Measurements from ENCODE around the gene STKLD1.

The STKLD1 gene

DNA sequence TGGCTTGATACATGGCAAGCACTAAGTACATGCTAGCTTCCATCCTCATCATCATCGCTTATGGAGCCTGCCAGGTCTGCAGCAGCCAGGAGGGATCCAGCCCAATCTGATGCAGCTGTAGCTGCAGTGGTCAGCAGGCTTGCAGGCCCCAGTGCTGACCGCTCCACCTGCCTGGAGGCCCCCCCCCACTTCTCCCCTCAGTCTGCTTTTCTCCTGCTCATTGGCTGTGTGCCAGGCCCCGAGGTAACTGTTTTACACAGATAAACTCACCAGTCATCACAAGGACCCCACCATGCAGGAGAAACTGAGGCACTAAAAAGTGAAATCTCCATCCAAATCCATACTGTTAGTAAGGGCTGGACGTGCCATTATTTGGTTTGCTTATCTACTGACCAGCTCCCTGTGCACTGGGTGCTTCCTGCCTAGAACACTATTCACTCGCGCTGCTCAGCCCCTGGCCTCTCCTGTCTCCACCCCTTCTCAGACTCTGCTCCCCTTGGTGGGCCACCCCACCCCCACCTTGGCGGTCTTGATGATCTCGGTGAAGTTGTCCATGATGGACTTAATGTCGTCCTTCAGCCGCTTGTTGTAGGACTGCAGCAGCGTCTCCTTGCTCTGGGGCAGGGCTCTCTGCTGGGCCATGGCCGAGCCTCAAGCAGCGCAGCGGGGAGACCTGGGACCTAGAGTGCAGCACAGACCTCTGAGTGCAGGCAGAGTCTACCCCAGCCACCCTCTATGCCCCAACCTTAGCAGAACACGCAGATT, 30.0 kb upstream of the STKLD1 start:
- no peak for DNase-seq

DNA sequence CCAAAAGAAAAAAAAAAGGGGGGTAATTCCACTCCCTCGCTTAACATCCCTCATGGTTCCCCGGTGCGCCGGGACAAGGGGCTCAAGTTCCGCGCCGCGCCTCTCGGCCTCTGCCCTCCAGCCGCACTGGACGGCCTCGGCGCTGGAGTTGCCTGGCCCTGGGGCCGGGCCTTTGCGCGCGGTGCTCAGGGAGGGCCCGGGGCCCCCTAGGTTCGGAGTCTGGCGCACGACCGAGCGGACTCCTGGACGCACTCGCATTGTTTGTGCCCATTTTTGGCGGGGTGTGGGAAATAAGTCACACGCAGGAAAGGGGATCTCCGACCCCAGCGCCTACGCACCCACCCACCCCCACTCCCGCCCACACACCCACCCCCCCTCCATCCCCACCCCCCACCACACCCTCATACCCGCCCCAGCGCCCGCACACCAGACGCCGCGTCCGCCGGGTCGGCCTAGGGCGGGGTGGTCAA, 28.6 kb upstream of the STKLD1 start:
- DNase-seq, result peak in 1 of 2 experiments; percentile 47

DNA sequence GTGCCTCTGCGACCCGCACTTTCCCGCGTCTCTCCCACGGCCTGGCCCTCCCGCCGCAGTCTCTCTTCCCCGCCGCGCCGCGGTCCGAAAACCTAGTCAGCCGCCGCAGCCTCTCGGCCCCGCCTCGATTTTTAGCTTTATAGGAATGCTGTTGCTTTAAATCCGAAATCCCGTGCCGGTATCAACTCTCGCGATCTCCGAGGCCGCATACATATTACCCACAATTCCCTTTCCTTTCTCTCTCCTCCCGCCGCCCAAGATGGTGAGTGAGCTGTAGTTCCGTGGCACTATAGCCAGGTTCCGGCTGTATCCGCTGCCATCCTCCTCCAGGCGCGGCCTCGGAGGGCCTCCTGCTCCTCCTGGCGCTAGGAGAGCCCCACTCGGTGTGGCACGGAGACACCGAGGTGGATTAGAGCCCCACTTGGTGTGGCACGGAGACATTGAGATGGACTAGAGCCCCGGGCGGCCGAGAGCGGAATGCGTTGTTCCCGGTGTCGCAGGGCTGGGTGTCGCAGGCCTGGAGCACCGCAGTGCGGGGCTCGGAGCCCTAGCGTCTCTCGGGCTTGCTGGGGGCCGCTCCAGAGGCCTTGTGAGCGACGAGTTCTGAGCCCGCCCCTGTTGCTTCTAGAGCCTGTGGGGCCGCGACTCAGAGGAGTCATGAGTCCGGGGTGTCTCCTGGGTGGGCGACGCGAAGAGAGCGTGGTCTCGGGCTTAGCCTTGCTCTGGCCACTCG, 28.0 kb upstream of the STKLD1 start, which contains the start of the genes MED22 and RPL7A:
Gene MED22, minus strand, starts transcription at position 147 of the 733 bp plus-strand sequence. CDS start 1,469 bp downstream, outside the sequence.
Gene RPL7A, plus strand, starts transcription at position 234 of the 733 bp plus-strand sequence. Its CDS starts 26 bp downstream, at position 260.
- DNase-seq, result peak; percentile 90 to 91

DNA sequence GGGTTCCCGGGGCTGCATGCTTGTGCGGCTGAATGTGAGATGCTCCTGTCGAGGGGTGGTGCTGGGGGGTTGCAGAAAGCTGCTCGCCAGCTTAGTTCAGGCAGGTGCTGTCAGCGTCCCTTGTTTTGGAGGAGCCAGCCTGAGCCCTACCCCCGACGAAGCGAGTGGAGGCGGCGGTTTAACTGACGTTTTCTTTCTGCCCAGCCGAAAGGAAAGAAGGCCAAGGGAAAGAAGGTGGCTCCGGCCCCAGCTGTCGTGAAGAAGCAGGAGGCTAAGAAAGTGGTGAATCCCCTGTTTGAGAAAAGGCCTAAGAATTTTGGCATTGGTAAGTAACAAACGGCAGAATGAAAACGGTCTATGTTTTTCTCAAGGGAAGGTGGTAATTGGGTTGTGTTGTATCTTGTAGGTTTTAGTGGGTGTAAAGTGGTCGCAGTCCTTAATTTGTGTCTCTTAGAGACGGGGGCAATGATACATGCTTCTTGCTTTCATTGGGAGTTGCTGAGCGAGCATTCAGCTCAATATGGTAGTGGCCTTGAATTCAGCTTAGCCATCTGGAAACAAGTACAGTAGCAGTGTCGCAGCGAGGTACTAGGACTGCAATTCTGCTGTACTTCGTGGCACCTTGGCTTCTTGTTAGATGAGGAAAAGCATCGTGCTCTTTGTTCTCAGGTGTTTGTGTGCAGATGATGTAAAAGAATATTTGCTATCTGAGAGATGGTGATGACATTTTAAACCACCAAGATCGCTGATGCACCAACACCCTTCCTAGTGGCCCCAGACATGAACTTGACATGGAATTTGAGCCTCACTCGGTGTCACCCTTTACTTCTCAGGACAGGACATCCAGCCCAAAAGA, 27.2 kb upstream of the STKLD1 start:
- DNase-seq, result no peak

DNA sequence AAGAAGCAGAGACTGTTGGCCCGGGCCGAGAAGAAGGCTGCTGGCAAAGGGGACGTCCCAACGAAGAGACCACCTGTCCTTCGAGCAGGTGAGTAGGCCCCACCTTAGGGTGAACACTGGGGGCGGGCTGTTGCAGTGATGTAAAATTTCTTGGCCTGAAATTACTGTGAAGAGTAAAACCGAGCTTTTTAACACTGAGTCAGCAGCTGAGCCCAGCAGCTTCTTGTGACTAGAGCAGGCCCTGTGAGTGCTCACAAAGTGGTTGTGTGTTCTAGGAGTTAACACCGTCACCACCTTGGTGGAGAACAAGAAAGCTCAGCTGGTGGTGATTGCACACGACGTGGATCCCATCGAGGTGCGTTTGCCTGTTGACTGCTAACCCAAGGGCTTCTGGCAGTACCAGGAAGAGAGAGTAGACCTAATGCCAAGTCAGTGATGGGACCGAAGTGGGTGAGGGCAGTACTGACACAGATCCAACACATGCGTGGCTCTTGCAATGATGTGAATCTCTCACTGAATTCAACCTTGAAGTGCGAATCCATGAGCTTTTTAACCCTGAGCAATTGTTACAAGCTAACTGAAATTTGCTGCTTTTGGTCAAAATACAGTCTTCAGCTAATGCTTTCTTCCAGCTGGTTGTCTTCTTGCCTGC, 26.1 kb upstream of the STKLD1 start:
- no peak for DNase-seq

DNA sequence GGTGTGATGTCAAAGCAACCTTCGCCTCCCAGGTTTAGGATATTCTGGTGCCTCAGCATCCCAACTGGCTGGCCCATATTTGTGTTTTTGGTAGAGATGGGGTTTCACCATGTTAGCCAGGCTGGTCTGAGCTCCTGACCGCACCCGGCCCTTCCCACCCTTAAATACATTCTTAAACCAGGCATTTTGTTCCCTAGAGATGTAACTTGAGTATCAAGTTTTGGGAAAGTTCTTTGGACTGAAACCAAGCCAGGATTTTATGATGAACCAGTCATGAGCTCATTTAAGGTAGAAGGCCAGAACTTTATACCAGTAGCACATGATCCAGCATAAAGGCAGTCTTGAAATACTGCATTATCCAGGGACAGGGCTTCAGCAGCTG, 24.6 kb upstream of the STKLD1 start:
- DNase-seq, result no peak

DNA sequence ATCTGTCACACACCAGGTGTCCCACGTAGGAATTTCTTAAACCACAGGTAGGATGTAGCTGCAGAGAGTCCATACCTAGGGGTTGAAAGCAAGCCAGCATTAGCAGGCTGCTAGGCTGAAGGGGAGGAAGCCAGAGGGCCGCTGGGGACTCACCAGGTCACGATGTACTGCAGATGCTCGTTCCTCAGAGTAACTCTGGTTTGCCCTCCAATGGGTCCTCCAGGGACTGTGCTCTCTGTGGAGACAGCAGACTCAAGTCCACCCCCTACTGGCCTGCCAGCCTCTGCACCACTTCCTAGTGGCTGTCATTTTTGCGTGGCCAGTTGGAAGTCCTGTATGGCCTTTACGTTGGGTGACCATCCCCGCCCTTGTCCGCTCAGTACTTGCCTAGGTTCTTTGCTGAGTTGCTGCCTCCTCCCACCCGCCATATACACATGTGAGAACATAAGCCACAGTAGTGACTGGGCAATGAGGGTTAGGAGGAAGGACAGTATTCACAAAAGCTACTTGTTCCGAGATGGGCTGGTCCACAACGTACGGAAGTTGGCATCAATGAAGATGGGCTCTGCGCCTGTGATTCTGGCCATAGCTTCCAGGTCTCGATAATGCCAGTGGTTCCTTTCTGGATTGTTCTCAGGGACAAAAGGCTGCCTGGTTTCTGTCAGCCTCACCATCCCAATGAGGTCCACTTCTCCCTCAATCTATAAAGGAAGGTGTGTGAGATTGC, 24.1 kb upstream of the STKLD1 start:
- DNase-seq, result peak in 1 of 2 experiments; percentile 22

DNA sequence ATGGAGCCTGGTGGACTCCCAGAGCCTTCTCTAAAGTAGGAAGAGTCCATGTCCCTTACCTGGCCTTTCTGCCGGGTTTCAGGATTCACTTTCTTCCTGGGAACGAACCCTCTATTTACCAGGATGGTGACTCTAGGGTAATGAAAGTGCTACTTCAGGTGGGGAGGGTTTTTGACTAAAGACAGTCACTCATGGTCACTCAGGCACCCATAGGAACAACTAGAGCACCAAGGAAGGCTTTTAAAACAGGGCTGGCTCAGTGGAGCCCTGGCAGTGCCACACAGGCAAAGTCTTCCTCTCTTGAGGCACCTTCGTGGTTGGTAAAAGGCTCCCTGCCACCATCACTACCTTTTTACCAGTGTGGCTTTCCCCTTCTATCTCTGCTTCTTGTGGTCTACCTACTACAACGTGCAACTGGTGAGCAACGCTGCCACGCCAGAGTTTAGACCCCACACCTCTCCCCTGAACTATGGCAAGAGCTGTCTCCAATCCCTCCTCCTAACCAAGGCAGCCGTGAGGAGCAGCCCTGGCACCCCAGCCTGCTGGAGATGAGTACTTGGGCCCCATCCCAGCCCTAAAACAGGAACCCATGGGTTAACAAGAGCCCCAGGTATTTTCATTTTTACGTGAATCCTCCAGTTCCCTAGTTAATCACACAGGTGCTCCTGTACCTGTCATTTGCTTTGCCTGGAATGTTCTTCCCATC, 23.4 kb upstream of the STKLD1 start:
- DNase-seq, result no peak

DNA sequence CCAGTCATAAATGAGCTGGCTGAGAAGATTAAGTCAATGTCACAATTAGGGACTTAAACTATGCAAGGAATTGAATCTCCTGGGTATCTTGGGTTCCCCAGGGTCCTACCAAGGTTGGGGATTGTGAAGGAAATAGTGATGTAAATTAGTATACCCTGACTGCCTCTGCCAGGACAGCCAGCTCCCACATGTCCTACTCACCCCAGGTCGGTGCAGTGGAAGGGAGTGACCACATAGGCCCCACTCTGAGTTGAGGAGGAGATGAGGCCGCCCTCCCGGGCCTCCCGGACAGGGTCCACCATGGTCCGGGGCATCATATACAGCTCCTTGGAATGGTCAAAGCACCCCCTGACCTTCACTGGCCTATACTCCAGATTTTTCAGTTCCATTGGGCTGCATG, 22.6 kb upstream of the STKLD1 start:
- DNase-seq, result no peak

DNA sequence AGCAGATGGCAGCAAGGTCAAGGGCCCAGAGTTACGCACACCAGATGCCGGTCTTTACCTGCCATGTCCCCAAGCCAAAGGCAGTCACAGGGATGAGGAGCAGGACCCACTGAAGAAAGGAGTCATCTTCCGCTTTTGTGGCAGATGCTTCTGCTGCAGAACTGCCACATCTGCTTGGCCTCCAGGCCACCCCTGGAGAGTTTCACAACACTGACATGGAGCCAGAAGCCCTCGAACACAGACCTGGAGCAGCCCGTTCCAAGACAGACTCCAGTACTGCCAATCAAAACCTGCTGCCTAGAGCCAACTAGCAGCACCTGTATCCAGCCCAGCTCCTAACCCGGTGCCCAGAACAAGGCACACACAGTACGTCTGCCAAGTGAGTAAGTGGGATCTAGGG, 21.4 kb upstream of the STKLD1 start:
- no peak for DNase-seq

DNA sequence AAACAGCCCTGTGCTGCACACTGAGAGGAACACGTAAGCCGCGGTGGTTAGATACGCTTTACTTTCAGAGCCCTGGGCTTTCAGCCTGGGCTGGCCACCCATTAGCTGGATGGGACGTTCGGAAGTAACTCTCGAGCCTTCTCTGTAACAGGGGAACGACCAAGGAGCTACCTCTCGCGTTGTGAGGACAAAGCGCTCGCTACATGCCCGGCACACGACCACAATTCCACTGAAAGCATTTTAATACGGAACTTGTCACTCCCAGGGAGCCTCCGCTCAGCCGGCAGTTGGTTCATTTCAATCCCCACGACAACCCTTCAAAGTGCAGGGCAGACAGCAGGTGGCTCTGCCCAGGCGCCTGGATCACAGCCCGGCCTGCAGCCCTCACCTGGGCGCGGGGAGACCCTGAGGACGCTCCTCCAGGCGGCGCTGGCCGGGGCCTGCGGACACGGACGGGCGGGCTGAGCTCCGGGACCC, 20.2 kb upstream of the STKLD1 start:
- DNase-seq, result no peak

DNA sequence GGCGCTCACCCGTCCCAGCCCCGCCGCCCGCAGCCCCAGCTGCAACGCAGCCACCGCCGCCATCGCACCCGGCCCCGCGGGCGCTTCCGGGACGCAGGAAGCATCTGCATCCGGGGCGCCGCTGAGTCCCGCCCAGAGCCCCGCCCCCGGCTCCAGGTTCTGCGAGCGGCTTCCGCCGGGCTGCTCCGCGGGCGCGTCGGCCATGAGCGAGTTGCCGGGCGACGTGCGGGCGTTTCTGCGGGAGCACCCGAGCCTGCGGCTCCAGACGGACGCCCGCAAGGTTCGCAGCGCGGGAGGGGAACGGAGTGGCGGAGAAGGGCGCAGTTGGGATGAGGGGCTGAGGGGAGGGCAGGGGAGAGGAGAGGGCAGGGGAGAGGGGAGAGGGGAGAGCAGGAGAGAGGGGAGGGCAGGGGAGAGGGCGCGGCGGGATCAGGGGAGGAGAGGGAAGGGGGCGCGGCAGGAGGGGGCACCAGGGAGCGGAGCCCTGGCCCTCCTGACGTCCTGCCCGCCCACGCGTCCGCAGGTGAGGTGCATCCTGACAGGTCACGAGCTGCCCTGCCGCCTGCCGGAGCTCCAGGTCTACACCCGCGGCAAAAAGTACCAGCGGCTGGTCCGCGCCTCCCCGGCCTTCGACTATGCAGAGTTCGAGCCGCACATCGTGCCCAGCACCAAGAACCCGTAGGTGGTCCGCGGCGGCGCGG, 19.6 kb upstream of the STKLD1 start, which contains the start of the genes SURF1 and SURF2:
Gene SURF1, minus strand, starts transcription at position 97 of the 701 bp plus-strand sequence. Its CDS starts 34 bp downstream, at position 63.
Gene SURF2, plus strand, starts transcription at position 160 of the 701 bp plus-strand sequence. Its CDS starts 43 bp downstream, at position 203.
- peak; percentile 87 to 88 for DNase-seq

DNA sequence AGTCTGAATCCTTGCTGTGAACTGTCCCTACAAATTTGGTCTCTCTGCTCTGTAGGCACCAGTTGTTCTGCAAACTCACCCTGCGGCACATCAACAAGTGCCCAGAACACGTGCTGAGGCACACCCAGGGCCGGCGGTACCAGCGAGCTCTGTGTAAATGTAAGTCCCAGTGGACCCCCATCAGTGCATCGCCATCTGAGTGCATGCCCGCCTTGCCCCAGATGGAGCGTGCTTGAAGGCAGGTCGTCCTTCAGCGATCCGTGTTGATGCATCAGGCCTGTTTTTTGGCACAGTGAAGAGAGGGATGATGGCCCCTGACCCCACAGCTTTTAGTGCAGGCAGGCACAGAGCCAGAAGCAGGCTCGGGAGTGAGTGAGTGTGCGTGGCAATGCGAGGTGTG, 18.5 kb upstream of the STKLD1 start:
- no peak for DNase-seq

DNA sequence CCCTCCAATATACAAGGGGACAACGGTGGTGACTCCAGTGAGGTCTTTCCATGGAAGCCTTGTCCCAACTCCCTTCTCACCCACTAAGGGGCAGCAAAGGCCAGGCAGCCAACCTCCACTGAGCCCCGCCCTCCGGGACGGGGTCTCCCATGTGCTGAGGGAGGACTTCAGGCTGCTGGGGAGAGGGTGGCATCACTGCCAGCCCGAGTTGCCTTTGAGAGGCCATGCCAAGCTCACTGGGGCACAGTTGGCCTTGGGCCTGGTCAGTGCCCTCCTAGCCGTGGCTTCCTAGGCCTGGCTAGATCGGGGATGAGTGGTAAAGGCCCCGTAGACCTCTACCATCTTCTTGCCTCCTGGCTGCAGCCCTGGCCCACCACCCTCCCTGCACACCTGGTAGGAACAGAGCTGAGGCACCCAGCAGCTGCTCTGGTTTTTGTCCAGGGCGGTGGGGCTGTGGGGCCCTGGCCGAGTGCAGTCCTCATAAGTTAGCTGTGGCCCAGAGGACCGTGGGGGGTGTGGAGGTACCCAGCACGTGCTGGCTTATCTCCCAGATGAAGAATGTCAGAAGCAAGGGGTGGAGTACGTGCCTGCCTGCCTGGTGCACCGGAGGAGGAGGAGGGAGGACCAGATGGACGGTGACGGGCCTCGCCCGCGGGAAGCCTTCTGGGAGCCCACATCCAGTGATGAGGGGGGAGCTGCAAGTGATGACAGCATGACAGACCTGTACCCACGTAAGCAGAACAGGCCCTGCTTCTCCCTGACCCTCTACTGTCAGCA, 16.6 kb upstream of the STKLD1 start:
- peak in 1 of 2 experiments; percentile 15 for DNase-seq

DNA sequence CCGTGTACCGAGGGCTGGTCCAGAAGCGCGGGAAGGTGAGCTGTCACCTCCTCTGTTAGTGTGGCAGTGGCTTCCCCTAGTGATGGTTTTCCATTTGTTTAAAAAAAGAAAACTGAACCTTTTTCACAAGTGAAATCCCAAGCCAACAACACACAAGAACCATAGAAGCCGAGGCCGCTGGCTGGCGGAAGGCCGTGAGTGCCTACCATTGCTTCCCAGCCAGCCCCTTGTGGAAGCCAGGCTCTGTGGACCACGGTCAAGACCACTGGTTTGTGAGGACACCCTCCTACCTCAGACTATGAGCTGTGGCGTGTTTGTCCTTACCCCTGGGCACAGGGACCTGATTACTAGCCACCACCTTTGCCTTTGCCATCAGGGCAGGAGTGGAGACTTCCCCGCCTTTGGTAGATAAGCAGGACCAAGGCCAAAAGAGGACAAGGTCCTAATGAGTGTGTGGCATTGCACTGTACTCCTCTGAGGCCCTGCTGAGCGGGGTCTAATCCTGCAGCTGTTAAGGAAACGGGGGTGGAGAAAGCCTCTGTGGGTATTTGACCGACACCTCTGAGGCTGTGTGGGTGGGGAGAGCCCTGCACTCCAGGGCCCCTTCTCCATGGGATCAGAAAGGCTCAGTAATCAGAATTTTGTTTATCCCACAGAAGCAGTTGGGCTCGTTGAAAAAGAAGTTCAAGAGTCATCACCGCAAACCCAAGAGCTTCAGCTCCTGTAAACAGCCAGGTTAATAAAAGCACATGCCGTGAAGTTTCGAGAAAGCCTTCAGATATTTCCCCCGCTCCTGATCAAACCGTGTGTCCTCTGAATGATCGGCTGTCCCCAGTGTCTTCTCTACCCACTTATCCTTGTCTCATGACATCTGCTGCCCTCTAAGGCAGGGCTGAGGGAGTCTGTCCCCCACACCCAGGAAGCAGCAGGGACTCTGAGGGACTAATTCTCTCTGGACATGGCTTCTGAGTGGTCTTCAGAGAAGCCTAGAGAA, 15.5 kb upstream of the STKLD1 start:
- DNase-seq, result no peak

DNA sequence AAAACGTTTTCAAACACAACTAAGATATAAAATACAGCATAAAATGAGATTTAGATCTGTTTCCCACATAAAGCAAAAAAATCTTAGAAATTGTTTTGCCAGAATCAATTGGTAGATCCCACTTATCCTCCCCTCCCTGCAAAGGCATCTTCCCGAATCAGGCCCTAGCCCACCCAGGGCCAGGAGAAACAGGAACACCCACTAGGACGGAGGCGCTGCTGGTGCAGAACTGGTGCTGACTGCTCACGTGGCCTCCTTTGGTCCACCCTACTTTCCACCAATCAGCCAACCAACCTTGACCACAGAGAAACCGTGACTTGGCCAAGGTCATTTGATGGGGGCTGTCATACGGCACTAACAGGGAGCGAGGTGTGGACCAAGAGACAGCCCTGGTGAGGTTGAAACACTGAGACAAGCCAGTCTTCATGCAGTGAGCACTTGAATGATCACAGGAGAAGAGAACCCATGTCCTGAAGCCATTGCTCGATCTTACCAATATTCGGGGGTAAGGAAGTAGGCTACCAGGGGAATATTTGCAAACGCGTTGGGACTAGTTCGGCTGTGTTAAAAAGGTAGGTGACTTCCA, 14.6 kb upstream of the STKLD1 start:
- no peak for DNase-seq

DNA sequence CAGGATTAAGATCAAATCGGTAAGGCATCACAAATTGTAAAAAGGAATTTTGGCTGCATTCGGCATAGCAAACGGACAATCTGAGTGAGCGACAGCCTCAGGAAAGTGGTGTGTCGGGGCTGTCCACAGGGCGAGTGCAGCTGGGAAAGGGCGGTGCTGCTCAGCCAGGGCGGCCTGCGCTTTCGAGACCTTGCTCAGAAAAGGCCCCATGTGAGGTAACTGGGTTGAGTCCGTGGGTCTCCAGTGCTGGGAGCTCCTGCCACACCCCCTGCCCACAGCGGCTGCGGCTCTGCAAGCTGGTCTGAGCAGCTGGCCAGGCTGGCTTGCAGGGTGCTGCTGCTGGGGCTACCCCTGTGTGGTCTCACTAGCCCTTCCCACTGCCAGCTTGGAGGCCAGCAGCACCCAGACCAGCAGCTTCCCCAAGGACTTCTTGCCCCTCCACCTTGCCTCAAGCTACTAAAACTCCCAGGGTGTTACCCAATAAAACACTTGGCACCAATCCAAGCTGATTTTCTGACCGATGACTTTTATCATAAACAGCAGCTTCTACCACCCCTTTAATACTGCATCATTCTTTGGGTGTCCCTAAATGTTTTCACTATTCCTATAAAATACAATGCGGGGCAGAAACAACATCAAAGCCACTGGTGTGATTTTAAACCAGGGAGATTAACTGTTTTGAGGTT, 13.7 kb upstream of the STKLD1 start:
- no peak for DNase-seq

Measured in activated CD4-positive, alpha-beta T cell treated with anti-CD3 and anti-CD28 coated beads, Interleukin-2, amount 50 U/mL, for 4 hours (primary cell).